Measurements from ENCODE around the gene TSC22D1. TPM values are rescaled to one million over a fixed set of nuclear protein-coding genes. Genes with fewer than 3 reads are reported as not detected.
"Not testable (repeated sequence)": the region's sequence is repeated elsewhere in the genome, so short reads cannot be mapped to it uniquely, and the experiment has no call there.

TSC22D1 gene
- total RNA-seq, 1 donor from 2014 or later: 96.7 TPM

DNA sequence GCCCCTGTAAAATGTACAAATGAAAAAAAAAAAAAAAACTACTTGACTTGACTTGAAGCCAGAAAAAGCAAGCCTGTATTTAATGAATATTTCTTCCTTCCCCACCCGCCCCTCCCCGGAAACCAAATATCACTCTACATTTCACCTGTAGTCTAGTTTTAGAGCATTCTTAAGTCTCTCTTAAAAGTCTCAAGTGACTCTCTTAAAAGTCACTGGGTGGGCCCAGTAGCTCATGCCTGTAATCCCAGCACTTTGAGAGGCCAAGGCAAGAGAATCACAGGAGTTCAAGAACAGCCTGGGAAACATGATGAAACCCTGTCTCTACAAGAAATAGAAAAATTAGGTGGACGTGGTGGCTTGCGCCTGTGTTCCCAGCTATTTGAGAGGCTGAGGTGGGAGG lies 72.0 kb downstream of the TSC22D1 start:
- no peak for DNase-seq

DNA sequence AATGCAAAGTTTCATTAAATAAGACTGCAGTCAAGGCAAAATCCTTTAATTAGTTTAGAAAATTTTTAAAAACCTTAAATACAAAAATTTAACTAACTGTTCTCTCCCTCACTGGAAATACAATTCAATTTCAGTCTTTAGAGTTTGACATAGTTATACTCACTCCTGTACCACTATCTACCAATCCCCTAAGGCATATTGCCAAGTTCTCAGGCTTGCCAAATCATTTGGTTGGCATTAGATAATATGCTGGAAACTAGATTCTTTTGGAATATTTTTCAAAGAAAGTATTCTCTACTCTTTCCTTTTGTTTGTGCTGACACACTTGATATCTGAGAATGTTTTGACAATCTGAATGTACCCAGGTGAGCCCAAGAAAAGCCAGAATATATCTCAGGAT lies 77.2 kb downstream of the TSC22D1 start:
- no peak for DNase-seq

DNA sequence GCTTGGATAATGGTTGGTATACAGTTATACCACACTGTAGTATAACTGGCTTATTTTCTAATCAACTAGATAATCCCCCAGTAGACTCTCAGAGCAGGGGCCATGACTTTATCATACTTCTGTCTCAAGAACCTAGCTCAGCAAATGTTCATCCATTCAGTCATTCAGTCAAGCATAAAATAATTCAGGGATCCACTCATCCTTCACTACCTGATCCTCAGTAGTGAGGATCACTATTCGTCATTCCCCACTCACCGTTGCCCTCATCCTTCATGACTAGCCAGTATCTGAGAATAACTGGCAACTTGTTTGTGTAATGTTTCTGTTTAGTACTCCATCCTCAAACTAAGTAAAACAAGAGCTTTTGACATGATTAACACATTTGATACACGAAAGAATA lies 77.6 kb downstream of the TSC22D1 start:
- DNase-seq: no peak

DNA sequence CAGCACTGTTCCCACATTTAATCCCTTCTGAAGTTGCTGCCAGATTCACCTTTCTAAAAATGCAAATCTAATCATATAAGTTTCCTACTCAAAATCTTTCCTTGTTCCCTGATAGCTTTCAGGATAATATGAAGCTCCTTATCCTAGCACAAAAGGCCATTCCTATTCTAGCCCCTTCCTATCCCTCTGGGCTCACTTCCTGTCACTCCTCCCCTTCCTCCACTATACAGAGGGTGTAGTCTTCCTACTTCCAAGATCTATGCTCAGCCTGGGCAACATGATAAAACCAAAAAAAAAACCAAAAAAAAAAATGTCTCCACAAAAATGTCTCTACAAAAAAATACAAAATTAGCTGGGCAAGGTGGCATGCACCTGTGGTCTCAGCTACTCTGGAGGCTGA lies 78.3 kb downstream of the TSC22D1 start:
- no peak for DNase-seq

DNA sequence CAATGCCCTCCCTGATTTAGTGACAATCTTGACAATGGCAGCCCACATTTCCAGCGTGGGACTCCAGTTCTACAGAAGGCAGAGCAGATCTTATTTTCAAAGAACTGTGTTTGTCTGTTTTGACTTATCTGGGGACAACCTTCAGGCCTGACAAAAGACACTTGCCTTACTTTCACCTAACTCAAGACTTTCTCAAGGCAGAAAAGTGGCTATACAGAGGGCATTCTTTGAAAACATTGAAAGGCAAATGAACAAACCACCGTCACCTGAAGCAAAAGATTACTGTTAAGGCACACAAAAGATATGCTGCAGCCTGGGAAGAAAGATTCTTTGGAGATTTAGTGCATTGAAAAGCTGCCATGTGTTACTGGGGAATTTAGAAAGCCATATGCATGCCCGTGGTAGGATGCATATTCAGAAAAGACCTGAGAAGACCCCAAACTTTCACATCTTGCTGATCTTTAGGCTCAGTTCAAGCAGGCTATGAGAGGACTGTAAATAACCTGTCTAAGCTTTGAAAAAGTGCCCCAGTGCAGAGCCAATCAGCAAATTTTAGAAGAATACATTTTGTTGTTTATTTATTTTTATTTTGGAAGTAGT lies 82.8 kb downstream of the TSC22D1 start:
- no peak for DNase-seq

DNA sequence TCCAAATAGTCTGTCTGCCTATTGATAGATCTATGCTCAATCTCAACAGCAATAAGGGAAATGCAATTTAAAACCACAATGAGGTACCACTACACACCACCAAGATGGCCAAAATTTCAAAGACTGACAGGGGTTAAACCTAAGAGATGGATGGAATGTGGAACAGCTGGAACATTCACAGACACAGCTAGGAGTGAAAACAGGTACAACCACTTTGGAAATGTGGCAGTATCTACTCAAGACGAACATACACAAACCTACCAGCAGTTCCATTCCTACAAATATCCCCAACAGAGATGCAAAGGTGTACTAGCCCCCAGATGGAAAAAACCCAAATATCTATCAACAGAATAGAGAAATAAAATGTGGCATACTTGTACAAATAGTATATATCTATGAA lies 86.4 kb downstream of the TSC22D1 start:
- DNase-seq: no peak

DNA sequence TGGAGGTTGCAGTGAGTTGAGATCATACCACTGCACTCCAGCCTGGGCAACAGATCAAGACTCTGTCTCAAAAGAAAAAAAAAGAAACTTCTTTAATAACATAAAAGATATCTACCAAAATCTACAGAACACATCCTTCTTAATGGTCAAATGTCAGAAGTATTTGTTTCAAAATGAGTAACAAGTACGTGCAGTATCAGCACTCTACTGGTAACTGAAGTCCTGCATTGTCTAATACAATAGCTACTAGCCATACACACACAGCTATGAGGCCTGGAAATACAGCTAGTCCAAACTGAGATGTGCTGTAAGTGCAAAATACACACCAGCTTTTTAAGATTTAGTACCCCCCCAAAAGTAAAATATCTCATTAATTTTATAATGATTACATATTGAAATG lies 88.1 kb downstream of the TSC22D1 start:
- no peak for DNase-seq

DNA sequence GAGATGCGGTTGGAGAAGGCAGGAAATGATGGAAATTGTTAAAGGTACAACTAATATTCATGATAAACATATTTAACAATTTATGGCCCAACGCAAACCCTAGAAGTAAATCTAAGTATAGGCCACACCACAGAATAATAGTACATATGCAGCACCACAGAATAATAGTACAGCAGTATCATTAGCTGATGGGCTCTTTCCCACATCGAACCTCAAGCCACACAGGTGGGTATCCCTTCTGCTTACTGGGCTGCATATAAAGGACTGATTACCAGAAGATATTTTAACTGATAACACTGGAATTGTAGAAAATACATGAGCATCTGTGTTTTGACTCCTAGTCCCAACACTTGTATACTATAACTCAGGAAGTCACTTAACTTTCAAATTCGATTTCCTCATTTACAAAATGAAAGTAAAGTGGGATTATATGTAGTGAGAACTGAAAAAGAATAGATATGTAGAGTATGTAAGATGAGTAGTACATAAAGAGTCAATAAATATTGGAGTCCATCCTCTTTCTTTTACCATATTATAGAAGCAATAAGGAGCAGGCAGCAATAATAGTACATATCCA lies 91.5 kb downstream of the TSC22D1 start:
- DNase-seq: no peak

DNA sequence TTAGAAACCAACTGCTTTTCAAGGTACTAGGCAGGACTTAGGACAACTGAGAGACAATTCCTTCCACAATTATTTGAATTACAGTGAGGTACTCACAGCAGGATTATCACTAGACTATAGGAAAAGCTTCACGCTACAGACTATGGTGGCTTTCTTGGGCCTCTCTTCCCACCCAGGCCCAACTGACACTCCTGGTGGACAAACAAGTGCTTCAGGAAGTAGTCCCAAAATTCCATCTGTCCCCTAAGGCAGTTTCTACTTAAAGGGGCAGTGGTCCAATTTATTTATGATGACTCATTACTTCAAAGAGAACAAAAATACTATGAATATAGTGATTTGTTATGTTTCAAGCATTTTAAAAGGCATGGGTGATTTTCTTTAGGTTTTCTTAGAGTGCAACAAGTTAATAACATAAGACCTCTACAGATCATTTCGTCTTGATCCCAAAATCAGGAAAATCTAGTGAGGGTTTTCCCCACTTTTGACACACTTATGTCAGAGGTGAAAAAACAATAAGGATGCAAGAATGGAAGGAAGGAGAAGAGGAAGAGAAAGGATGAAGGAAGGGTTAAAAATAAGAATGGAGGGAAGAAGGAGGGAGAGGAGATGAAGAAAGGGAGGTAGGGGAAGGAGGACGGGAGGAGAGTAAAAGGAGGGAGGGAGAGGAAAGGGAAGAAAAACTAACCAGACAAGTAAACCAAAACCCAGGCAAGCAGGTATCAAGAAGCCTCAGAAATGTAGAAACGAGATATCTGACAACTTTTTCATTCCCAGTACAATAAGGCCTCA lies 101.8 kb downstream of the TSC22D1 start:
- no peak for DNase-seq

DNA sequence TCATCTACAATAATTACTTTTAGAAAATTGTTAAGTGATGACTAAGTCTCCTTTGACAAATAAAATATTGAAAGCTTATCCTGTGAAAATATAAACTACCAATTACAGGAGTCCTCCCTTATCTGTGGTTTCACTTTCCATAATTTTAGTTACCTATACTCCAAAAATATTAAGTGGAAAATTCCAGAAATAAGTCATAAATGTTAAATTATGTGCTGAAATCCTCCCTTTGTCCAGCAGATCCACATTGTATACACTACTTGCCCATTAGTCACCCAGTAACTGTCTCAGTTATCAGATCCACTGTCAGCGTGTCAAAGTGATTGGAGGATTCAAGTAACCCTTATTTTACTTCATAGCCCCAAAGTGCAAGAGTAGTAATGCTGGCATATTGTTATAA lies 104.4 kb downstream of the TSC22D1 start:
- no peak for DNase-seq

DNA sequence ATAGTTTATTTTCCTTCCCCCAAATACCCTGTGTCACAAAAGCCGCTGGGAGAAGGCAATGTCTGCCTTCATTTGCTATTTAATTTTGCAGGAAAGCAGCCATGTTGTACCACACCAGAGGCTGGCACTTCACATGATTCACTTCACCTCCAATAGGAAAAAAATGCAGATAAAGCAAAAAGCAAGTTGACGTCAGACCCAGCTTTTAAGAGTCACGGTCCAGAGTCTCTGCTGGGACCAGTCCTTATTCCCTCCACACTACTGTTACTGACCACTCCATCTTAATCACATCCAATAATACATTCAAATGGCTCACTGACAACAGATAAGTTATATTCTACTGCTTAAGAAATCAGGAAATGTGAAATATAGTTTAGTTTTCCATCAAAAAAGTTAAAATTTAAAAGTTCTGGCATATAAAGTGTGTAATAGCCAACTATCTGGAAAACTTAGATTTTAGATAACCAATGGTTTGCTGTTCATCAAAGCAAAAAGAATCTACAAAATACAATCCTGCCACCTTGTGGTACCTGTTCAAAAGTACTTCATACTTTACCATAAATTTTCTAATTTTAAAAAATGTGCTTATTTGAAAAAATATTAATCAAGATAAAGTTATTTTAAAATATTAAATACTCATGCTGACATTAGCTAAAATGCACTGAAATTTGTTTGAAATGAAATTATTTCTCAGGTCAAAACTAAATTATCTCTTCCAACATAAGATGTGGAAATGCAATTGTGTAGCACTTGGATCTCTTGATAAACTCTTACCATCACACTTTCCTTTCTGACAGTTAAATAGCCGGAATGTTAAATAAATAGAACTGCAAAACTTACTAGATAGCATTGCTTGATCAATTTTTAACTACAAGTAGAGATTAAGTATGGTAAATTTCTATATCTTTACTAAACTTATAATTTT lies 105.2 kb downstream of the TSC22D1 start:
- DNase-seq: no peak

DNA sequence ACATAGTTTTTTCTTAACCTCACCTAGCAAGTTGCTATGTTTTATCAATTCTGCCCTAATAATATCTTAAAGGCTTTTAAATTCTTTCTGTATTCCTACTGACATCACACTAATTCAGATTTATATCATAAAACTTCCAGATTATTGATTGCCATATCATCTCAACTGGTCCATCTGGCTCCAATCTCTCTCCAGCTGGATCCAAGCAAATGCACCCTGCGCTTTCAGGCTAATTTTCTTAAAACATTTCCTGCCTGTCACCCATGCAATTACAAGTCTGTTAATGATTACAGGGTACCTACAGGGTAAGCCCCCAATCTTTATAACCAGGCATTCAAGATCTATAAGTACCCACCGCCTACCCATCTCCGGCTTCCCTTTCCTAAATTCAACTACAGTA lies 107.3 kb downstream of the TSC22D1 start:
- no peak for DNase-seq

DNA sequence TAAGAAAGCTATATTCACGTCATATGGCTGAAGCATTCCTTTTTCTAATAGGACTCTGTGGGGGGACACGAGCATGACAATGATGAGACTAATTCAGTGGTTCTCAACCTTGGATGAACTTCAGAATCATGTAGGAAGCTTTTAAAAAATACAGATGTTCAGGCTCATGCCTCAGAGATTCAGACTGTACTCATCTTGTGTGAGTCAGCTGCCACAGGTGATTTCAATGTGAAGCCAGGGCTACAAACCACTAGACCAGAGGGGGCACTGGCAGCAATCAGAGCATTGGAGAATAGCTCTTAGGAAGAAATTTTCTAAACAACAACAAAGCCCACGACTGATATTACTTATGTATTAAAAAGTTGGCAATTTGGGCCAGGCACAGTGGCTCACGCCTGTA lies 110.8 kb downstream of the TSC22D1 start:
- DNase-seq: no peak

DNA sequence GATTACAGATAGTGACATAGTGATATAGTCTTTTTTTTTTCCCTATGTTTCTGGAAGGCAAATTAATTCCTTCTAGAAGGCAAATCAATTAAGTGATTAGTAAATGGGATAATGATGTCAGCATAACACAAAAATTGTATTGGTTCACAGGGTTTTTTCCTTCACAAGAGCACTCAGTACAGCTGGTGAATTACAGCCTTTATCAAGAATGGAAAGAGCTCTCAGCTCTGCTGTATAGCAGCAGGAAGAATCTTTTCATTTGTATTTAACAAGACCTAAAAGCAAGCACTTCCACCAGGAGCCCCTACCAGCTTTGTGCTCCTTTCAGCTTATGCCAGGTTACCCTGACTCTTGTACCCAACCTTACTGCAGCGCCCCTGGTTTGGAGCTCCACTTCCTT lies 111.7 kb downstream of the TSC22D1 start:
- DNase-seq: no peak

DNA sequence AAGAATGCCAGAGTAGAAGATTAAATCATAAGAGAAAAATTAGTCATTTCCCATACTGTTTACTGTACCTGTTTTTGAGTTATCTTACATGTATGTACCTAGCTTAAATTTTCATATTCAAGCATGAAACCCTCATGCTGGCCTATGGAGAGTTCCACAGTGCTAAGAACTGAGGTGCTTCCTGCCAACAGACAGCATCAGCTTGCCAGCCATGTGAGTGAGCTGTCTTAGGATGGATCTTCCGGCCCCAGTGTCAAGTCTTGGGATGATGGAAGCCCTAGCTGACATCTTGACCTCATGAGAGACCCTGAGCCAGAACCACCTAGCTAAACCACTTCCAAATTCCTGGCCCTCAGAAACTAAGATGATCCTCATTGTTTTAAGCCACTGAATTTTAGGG lies 112.4 kb downstream of the TSC22D1 start:
- DNase-seq: no peak

DNA sequence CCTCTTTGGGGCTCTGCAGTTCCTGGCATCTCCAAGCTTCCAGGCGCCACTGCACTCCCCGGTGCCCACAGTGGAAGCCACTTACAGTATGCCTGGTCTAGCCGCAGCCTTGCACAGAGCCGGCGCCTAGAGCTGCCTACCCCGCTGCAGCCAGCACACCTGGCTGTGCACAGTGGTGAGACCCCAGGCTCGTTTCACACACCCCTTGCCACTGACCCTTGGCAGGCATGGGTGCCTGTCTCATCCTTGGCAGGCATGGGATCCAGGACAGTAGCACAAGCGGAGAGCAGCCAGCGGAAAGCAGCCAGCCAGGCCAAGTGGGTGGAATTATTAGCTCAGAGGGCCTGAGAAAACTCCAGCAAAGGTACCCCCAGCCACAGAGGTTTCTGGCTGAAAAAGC lies 116.5 kb downstream of the TSC22D1 start:
- DNase-seq: no peak

DNA sequence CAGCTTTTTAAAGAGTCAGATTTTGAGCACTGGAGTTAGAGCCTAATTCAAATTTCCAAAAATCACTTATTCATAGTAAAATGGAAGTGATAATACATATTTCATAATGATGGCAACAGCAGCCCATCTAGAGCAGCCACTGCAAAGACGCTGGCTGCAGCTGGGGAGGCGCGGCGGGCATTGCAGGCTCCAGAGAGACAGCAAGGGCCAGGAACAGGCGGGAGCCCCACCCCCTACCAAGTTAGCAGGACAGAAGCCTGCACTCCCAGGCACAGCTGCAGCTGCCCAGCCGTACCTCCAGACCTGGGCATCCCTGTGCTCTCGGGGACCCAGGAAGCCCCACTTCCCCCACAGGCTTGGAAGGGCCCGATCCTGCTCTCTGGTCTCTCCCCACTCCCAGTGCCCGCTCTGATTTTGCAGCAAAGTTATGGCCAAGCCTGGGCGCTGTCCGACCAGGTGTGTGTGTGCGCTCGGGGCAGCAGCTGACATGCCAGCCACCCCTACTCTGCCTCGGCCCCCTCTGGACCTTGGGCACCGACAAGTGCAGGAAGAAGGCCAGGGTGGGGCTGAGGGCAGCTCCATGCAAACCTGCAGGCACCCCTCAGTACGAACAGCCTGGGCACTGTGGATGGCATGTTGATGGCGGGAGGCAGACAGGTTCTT lies 117.7 kb downstream of the TSC22D1 start:
- no peak for DNase-seq

DNA sequence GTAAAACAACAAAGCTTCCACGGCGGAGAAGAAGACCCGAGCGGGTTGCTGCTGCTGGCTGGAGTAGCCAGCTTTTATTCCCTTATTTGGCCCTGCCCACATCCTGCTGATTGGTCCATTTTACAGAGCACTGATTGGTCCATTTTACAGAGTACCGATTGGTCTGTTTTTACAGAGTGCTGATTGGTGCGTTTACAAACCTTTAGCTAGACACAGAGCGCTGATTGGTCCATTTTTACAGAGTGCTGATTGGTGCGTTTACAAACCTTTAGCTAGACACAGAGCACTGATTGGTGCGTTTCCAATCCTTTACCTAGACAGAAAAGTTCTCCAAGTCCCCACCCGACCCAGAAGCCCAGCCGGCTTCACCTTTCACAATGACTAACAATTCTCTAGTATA lies 119.9 kb downstream of the TSC22D1 start:
- not testable (repeated sequence) for DNase-seq

DNA sequence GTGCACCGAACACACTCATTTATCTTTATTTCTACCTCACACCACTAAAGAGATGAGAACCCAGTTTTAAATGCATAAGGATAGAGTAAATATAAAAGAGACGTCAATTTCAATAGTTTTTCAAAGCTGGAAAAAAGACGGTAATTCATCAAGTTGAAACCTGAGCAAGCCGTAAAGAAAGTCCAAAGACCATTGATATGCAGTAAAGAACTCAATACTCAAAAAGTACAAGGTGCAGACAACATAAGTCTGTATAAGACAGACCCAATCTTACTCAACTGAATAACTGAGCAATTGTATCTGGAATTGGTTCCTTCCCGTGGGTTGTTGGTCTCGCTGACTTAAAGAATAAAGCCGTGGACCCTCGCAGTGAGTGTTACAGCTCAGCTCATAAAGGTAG lies 120.4 kb downstream of the TSC22D1 start:
- DNase-seq: no peak

DNA sequence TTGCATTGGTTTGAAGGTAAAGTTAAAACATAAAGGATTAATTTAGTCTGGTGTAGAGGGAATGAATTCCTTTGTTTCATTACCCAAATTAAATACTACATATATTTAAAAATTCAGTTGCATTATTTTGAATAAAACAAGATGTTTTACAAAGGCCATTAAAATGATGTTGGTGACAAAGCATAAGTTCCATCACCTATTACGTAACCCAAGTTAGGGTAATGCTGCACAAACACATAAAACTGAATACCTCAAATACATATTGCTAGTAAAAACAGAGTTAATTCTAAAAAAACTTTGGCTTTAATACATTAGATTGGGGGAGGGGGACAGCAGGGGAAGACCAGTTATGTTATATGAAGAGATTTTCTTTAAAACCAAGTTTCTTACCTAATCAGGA lies 122.2 kb downstream of the TSC22D1 start:
- no peak for DNase-seq

DNA sequence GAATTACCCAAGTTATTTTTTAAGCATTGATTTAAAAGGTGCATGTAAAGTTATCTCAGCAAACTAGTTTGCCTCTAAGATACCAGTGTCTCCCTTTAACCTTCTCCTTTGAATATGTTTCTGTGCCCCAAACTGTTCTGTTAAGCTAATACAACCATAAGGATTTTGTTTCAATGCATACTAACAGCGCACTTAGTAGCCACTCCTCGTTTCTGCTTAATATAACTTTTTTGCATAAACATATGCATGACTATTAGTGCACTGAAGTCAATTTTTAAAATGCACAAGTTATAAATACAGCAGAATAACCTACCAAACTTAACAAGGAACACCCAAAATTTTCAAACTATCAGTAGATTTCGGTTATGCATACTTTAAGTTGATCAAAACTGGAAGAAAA lies 123.1 kb downstream of the TSC22D1 start:
- no peak for DNase-seq

DNA sequence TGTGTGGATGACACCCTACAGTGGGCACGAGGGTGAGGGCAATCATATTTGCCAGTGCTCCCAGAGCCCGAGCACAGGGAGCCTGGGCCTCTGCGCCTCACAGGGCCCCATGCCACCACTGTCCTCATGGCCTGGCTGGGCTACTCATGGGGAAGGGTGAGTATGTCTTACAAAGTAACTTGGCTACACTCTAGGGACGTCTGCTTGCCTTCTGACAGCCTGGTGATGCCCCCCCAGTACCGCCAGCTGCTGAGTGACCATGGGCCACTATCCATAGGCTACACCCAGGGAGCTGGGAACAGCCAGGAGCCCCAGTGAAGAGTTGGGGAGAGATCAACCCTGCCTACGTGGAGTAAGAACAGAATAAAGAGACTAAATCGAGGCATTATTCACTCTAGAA lies 123.7 kb downstream of the TSC22D1 start:
- no peak for DNase-seq
